ENCODE results near the gene RNF123.

DNA sequence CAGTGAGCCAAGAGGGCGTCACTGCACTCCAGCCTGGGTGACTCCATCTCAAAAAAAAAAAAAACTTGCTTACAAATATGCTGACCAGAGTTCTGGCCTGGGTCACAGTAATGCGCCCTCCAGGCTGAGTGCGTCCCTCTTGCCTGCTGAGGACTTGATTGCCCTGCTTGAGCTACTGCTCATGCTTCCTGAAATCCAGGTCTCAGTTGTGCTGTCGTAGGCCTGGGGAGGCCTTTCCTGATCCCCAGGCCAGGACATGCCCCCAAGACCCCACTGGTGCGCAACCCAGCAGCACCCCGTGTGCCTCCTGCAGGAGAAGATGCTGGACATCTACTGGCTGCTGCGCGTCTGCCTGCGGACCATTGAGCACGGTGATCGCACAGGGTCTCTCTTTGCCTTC lies 22.8 kb downstream of the RNF123 start:
- TF ChIP-seq NR3C1 (CRISPR knock-in tag; conservative IDR thresholded peaks at IDR 0.05; ENCODE audit: low read depth) (no peak), NFE2L1 (CRISPR knock-in tag; IDR thresholded peaks at IDR 0.05) (no peak), RORB (CRISPR knock-in tag; IDR thresholded peaks at IDR 0.05) (no peak), ZNF138 (CRISPR knock-in tag; conservative IDR thresholded peaks at IDR 0.05) (no peak), NFYB (CRISPR knock-in tag; conservative IDR thresholded peaks at IDR 0.05; ENCODE audit: low read depth) (no peak), FOXP1 (CRISPR knock-in tag; IDR thresholded peaks at IDR 0.05; ENCODE audit: borderline replicate concordance) (no peak), OVOL2 (CRISPR knock-in tag; IDR thresholded peaks at IDR 0.05; ENCODE audit: borderline replicate concordance) (no peak)
- TF ChIP-seq, protein P1, sequence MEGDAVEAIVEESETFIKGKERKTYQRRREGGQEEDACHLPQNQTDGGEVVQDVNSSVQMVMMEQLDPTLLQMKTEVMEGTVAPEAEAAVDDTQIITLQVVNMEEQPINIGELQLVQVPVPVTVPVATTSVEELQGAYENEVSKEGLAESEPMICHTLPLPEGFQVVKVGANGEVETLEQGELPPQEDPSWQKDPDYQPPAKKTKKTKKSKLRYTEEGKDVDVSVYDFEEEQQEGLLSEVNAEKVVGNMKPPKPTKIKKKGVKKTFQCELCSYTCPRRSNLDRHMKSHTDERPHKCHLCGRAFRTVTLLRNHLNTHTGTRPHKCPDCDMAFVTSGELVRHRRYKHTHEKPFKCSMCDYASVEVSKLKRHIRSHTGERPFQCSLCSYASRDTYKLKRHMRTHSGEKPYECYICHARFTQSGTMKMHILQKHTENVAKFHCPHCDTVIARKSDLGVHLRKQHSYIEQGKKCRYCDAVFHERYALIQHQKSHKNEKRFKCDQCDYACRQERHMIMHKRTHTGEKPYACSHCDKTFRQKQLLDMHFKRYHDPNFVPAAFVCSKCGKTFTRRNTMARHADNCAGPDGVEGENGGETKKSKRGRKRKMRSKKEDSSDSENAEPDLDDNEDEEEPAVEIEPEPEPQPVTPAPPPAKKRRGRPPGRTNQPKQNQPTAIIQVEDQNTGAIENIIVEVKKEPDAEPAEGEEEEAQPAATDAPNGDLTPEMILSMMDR (IDR thresholded peaks at IDR 0.05), result no peak
- TF ChIP-seq, protein P2, sequence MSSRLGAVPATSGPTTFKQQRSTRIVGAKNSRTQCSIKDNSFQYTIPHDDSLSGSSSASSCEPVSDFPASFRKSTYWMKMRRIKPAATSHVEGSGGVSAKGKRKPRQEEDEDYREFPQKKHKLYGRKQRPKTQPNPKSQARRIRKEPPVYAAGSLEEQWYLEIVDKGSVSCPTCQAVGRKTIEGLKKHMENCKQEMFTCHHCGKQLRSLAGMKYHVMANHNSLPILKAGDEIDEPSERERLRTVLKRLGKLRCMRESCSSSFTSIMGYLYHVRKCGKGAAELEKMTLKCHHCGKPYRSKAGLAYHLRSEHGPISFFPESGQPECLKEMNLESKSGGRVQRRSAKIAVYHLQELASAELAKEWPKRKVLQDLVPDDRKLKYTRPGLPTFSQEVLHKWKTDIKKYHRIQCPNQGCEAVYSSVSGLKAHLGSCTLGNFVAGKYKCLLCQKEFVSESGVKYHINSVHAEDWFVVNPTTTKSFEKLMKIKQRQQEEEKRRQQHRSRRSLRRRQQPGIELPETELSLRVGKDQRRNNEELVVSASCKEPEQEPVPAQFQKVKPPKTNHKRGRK (CRISPR knock-in tag; IDR thresholded peaks at IDR 0.05; ENCODE audit: borderline replicate concordance), result no peak
- TF ChIP-seq, protein P3, sequence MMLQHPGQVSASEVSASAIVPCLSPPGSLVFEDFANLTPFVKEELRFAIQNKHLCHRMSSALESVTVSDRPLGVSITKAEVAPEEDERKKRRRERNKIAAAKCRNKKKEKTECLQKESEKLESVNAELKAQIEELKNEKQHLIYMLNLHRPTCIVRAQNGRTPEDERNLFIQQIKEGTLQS (CRISPR knock-in tag; conservative IDR thresholded peaks at IDR 0.05), result no peak
- TF ChIP-seq, protein P4, sequence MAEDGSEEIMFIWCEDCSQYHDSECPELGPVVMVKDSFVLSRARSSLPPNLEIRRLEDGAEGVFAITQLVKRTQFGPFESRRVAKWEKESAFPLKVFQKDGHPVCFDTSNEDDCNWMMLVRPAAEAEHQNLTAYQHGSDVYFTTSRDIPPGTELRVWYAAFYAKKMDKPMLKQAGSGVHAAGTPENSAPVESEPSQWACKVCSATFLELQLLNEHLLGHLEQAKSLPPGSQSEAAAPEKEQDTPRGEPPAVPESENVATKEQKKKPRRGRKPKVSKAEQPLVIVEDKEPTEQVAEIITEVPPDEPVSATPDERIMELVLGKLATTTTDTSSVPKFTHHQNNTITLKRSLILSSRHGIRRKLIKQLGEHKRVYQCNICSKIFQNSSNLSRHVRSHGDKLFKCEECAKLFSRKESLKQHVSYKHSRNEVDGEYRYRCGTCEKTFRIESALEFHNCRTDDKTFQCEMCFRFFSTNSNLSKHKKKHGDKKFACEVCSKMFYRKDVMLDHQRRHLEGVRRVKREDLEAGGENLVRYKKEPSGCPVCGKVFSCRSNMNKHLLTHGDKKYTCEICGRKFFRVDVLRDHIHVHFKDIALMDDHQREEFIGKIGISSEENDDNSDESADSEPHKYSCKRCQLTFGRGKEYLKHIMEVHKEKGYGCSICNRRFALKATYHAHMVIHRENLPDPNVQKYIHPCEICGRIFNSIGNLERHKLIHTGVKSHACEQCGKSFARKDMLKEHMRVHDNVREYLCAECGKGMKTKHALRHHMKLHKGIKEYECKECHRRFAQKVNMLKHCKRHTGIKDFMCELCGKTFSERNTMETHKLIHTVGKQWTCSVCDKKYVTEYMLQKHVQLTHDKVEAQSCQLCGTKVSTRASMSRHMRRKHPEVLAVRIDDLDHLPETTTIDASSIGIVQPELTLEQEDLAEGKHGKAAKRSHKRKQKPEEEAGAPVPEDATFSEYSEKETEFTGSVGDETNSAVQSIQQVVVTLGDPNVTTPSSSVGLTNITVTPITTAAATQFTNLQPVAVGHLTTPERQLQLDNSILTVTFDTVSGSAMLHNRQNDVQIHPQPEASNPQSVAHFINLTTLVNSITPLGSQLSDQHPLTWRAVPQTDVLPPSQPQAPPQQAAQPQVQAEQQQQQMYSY (CRISPR knock-in tag; IDR thresholded peaks at IDR 0.05), result no peak
- TF ChIP-seq, protein P5, sequence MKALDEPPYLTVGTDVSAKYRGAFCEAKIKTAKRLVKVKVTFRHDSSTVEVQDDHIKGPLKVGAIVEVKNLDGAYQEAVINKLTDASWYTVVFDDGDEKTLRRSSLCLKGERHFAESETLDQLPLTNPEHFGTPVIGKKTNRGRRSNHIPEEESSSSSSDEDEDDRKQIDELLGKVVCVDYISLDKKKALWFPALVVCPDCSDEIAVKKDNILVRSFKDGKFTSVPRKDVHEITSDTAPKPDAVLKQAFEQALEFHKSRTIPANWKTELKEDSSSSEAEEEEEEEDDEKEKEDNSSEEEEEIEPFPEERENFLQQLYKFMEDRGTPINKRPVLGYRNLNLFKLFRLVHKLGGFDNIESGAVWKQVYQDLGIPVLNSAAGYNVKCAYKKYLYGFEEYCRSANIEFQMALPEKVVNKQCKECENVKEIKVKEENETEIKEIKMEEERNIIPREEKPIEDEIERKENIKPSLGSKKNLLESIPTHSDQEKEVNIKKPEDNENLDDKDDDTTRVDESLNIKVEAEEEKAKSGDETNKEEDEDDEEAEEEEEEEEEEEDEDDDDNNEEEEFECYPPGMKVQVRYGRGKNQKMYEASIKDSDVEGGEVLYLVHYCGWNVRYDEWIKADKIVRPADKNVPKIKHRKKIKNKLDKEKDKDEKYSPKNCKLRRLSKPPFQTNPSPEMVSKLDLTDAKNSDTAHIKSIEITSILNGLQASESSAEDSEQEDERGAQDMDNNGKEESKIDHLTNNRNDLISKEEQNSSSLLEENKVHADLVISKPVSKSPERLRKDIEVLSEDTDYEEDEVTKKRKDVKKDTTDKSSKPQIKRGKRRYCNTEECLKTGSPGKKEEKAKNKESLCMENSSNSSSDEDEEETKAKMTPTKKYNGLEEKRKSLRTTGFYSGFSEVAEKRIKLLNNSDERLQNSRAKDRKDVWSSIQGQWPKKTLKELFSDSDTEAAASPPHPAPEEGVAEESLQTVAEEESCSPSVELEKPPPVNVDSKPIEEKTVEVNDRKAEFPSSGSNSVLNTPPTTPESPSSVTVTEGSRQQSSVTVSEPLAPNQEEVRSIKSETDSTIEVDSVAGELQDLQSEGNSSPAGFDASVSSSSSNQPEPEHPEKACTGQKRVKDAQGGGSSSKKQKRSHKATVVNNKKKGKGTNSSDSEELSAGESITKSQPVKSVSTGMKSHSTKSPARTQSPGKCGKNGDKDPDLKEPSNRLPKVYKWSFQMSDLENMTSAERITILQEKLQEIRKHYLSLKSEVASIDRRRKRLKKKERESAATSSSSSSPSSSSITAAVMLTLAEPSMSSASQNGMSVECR (CRISPR knock-in tag; IDR thresholded peaks at IDR 0.05; ENCODE audit: borderline replicate concordance), result no peak
